Neural cell (in vitro differentiated cells): ENCODE data around the gene BMAL1.
A peak's percentile ranks its signal among the peaks of the same experiment; 100 is the strongest.

Source experiments
- EP300 ChIP-seq: fragments of 450-650 bp; conservative IDR thresholded peaks from 2 replicates; pipeline ENCODE4 v1.6.1; 2014; ENCODE audit warnings: antibody characterized with exemption, mild to moderate bottlenecking, moderate library complexity; ENCODE audit not compliant: poor library complexity, severe bottlenecking
- MXI1 ChIP-seq: fragments of 450-650 bp; conservative IDR thresholded peaks from 2 replicates; pipeline ENCODE4 v1.6.1; 2014; ENCODE audit warnings: antibody characterized with exemption, mild to moderate bottlenecking; ENCODE audit not compliant: poor library complexity, severe bottlenecking
- POLR2AphosphoS5 ChIP-seq: IDR thresholded peaks from 2 replicates; pipeline ENCODE4 v1.6.1; 2012
- RAD21 ChIP-seq: fragments of 450-650 bp; conservative IDR thresholded peaks from 2 replicates; pipeline ENCODE4 v1.6.1; 2014; ENCODE audit warnings: antibody characterized with exemption, mild to moderate bottlenecking, moderate library complexity
- TAF1 ChIP-seq: IDR thresholded peaks from 2 replicates; pipeline ENCODE4 v1.6.1; 2012; ENCODE audit warnings: low read depth
- TF ChIP-seq, protein P1 (sequence below): fragments of 450-650 bp; IDR thresholded peaks from 2 replicates; pipeline ENCODE4 v1.5.1; 2014; ENCODE audit warnings: antibody characterized with exemption, mild to moderate bottlenecking, moderate library complexity; ENCODE audit not compliant: poor library complexity, severe bottlenecking
- TF ChIP-seq, protein P2 (sequence below): IDR thresholded peaks from 2 replicates; pipeline ENCODE4 v1.6.1; 2012; ENCODE audit warnings: borderline replicate concordance

DNA sequence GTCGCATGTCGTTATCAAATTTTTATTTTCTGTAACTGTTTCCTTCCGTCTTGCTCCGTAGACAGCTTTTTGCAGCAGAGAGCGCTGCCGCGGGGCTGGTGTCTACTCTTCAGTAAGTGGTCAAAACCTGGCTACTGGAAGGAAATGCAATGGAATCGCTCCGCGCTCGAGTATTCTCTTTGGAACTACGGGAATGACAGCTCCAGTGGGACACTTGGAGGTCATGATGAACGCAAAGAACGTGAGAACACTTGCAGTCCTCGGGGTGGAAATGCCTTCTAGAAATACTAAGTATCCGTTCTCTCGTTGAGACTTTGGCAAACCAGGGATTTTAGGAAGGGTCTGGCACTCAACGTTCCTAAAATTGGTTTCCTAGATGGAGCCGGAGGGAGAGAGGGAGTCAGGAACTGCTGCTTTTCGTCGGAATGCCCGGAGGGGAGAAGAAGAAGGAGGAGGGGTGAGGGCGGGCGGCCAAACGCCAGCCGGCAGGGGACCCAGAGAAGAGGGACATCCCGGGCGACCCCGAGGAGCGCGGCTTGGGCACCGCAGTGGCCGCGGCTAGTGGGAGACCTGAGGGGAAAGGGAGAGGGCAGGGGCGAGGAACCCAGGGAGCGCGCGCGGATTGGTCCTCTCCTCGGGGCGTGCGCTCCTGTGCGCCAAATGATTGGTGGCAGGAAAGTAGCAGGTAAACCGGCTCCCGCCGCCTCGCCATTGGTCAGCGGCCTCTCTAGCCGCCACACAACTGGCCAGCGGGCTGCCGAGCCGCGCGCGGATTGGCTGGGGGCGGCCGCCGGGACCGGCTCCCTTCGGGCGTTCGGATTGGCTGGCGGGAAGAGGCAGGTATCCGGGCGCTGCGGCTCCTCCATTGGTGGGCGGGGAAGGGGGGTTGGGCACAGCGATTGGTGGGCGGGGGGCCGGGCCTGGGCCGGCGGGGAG, 490 bp upstream of the BMAL1 start:
- TF ChIP-seq RAD21 (peak; percentile 42), POLR2AphosphoS5 (peak; percentile 39), EP300 (peak; percentile 20), MXI1 (peak; percentile 54), TAF1 (peak; percentile 29)
- TF ChIP-seq, protein P1, sequence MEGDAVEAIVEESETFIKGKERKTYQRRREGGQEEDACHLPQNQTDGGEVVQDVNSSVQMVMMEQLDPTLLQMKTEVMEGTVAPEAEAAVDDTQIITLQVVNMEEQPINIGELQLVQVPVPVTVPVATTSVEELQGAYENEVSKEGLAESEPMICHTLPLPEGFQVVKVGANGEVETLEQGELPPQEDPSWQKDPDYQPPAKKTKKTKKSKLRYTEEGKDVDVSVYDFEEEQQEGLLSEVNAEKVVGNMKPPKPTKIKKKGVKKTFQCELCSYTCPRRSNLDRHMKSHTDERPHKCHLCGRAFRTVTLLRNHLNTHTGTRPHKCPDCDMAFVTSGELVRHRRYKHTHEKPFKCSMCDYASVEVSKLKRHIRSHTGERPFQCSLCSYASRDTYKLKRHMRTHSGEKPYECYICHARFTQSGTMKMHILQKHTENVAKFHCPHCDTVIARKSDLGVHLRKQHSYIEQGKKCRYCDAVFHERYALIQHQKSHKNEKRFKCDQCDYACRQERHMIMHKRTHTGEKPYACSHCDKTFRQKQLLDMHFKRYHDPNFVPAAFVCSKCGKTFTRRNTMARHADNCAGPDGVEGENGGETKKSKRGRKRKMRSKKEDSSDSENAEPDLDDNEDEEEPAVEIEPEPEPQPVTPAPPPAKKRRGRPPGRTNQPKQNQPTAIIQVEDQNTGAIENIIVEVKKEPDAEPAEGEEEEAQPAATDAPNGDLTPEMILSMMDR: no peak
- TF ChIP-seq, protein P2, sequence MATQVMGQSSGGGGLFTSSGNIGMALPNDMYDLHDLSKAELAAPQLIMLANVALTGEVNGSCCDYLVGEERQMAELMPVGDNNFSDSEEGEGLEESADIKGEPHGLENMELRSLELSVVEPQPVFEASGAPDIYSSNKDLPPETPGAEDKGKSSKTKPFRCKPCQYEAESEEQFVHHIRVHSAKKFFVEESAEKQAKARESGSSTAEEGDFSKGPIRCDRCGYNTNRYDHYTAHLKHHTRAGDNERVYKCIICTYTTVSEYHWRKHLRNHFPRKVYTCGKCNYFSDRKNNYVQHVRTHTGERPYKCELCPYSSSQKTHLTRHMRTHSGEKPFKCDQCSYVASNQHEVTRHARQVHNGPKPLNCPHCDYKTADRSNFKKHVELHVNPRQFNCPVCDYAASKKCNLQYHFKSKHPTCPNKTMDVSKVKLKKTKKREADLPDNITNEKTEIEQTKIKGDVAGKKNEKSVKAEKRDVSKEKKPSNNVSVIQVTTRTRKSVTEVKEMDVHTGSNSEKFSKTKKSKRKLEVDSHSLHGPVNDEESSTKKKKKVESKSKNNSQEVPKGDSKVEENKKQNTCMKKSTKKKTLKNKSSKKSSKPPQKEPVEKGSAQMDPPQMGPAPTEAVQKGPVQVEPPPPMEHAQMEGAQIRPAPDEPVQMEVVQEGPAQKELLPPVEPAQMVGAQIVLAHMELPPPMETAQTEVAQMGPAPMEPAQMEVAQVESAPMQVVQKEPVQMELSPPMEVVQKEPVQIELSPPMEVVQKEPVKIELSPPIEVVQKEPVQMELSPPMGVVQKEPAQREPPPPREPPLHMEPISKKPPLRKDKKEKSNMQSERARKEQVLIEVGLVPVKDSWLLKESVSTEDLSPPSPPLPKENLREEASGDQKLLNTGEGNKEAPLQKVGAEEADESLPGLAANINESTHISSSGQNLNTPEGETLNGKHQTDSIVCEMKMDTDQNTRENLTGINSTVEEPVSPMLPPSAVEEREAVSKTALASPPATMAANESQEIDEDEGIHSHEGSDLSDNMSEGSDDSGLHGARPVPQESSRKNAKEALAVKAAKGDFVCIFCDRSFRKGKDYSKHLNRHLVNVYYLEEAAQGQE: no peak
